ENCODE measurements around the gene MSMP. TPM values are rescaled to one million over a fixed set of nuclear protein-coding genes. Genes with fewer than 3 reads are reported as not detected.

MSMP gene
- total RNA-seq, 1 donor from 2014 or later: not detected

DNA sequence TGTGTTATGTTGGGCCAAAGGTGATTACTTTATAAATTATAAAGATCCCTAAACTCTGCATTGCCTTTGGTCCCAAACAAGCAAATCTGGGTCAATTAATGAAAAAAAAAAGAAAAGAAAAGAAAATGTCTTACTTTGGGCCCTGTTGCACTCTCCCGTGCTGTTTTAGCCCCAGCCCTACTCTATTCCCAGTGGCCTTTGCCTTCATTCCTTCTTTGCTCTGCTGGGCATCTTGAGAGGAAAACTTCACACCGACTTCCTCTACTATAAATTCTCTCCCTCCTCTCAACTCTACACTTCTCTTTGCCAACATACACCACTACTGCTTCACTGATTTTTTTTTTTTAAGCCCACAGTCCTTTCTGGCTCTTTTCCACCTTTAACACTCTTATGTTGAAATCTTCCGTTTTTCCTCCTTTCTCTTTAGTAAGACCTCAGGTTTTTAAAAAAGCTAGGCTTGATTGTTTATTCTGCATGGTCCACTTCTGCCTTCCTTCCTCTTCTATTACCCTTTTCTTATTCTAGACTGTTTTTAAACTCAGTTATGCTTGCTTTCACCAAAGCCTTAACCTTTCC lies 4.5 kb upstream of the MSMP start:
- no peak for DNase-seq (ENCODE audit: low read depth)

DNA sequence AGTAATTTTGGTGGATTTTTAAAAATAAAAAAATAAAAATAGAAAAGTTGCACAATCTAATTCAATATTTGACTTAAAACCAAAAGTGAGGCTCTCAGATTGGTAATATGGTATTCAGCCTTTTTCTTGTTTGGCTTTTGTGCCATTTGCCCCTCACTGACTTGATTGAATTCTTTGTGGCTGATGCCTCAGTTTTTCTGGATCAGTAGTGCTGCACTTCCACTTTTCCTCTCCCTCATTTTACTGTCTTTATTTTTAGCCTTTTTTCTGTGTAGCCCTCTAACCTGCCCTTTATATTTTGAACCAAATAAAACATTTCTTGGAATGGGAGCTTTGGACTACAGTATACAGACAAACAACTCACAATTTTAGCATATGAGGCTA lies 3.8 kb upstream of the MSMP start:
- no peaks in the 10 kb centered on the region for H3K36me3 ChIP-seq (ENCODE audit: control insufficient read depth, insufficient read depth, low read length)
- peak overlapping the region; percentile 66 for H3K4me3 ChIP-seq (ENCODE audit: low read depth, low read length)
- DNase-seq (ENCODE audit: low read depth): no peak
- H3K27me3 ChIP-seq (ENCODE audit: control insufficient read depth, insufficient read depth, low read length): no peaks in the 10 kb centered on the region
- TF ChIP-seq, protein P1, sequence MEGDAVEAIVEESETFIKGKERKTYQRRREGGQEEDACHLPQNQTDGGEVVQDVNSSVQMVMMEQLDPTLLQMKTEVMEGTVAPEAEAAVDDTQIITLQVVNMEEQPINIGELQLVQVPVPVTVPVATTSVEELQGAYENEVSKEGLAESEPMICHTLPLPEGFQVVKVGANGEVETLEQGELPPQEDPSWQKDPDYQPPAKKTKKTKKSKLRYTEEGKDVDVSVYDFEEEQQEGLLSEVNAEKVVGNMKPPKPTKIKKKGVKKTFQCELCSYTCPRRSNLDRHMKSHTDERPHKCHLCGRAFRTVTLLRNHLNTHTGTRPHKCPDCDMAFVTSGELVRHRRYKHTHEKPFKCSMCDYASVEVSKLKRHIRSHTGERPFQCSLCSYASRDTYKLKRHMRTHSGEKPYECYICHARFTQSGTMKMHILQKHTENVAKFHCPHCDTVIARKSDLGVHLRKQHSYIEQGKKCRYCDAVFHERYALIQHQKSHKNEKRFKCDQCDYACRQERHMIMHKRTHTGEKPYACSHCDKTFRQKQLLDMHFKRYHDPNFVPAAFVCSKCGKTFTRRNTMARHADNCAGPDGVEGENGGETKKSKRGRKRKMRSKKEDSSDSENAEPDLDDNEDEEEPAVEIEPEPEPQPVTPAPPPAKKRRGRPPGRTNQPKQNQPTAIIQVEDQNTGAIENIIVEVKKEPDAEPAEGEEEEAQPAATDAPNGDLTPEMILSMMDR (IDR thresholded peaks at IDR 0.05; ENCODE audit: insufficient read depth, low read length, poor library complexity, severe bottlenecking): no peak

More for the DNA sequence above, 4.5 kb upstream of the MSMP start:
- no peaks in the 10 kb centered on the region for H3K27me3 ChIP-seq (ENCODE audit: control insufficient read depth, insufficient read depth, low read length)
- no peak overlapping the region for H3K4me3 ChIP-seq (ENCODE audit: low read depth, low read length)
- TF ChIP-seq, protein P1 (IDR thresholded peaks at IDR 0.05; ENCODE audit: insufficient read depth, low read length, poor library complexity, severe bottlenecking): no peak
- H3K36me3 ChIP-seq (ENCODE audit: control insufficient read depth, insufficient read depth, low read length): no peaks in the 10 kb centered on the region

DNA sequence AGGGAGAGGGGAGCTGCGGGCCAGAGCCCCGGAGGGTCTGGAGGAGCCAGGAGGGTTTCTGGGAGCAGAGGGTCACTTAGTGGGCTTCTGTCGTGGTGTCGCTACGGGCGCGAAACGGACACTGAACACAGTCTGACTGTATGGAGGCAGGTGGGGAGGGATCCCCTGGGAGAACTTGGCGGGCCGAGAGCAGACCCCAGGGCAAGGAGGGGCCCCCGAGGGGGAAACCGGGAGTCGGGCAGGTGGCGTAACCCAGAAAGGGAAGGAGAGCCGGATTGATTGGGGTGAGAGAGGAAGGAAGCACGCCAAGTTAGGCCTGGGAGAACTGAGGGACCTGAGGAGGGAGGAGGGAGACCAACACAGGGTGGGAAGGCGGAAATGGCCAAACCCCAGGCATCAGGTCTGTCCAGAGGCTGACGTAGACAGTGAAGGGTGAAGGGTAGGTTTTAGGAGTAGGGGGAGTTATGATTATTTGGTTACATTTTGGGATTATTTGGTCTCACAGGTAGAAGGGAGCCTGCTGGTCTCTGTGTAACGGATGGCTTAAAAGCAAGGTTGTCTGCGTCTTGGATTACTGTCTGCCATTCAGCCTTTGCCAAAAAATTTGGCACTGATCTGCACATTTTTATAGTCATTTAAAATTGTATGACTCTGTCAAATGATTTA lies 3.3 kb upstream of the MSMP start:
- Histone ChIP-seq H3K27me3 (ENCODE audit: control insufficient read depth, insufficient read depth, low read length) (no peaks in the 10 kb centered on the region), H3K4me3 (ENCODE audit: low read depth, low read length) (peak overlapping the region; percentile 66), H3K36me3 (ENCODE audit: control insufficient read depth, insufficient read depth, low read length) (no peaks in the 10 kb centered on the region)
- DNase-seq (ENCODE audit: low read depth): no peak
- TF ChIP-seq, protein P1 (IDR thresholded peaks at IDR 0.05; ENCODE audit: insufficient read depth, low read length, poor library complexity, severe bottlenecking): no peak

DNA sequence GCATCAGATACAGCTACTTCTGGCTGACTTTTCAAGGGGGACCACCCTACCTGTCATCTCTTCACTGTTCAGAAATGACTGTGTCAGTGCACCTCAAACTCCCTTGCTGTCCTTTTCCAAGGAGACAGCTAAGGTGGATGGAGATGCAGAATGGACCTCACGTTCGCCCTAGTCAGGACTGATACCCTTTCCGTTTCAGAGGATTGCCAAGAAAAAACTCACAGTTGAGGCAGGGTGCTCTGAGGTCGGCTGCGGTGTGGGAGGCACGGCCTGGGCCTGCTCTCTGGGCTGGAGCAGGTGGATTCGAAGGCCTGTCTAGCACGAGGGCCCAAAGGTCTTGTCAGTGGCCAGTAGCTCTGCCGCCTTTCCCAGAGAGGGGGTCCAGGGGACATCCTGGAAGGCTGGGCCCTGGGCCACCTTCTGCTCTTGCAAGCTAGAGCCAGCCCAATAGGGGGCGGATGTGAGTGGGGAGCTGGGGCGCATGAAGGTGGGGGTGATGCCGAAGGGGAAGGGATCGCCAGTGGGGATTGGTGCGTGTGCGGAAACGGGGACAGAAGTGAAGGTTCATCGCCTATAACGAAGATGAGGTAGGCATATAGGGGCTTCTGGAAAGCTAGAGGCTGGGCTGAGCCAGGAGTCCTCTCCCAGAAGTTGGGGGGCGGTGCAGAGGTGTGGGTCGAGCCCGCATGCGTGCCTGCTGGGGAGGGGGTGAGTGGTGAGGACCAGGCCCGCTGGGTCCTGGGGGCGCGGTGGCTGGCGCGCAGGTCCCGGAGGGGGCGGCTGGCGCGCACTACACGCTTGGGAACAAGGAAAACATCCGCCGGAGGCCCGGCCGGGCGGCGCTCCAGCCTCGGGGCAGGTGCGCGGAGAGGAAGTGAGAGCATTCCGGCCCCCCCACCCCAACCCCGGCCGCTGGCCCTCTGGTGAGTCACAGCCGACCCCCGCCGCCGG lies 2.5 kb upstream of the MSMP start:
- DNase-seq (ENCODE audit: low read depth): no peak
- TF ChIP-seq, protein P1 (IDR thresholded peaks at IDR 0.05; ENCODE audit: insufficient read depth, low read length, poor library complexity, severe bottlenecking): peak; percentile 87
- Histone ChIP-seq H3K4me3 (ENCODE audit: low read depth, low read length) (peak overlapping the region; percentile 66), H3K27me3 (ENCODE audit: control insufficient read depth, insufficient read depth, low read length) (no peaks in the 10 kb centered on the region), H3K36me3 (ENCODE audit: control insufficient read depth, insufficient read depth, low read length) (peaks cover 3% of the 10 kb centered on the region)

DNA sequence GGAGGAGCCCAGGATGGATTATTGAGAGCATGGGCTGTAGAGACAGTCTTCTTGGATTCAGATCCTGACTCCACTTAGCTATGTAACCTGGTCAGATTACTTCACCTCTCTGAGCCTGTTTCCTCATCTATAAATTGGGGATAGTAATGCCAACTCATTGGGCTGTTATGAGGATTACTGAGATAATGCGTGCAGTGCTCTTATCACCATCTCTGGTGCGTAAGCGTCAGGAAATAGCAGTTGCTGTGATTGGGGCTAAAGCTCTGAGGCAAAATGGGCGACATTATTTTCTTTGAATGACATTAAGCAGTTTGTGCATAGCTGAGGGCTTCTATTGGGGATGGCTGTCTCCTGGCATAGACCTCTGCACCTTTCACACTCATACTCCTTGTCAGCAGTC lies 995 bp upstream of the MSMP start:
- TF ChIP-seq, protein P1 (IDR thresholded peaks at IDR 0.05; ENCODE audit: insufficient read depth, low read length, poor library complexity, severe bottlenecking): no peak
- Histone ChIP-seq H3K4me3 (ENCODE audit: low read depth, low read length) (no peak overlapping the region), H3K27me3 (ENCODE audit: control insufficient read depth, insufficient read depth, low read length) (no peaks in the 10 kb centered on the region), H3K36me3 (ENCODE audit: control insufficient read depth, insufficient read depth, low read length) (peaks cover 3% of the 10 kb centered on the region)
- DNase-seq (ENCODE audit: low read depth): no peak
